Activated CD4-positive, alpha-beta T cell treated with anti-CD3 and anti-CD28 coated beads for 36 hours (primary cell): ENCODE measurements around the gene PNMA8B. TPM values are rescaled to one million over a fixed set of nuclear protein-coding genes. Genes with fewer than 3 reads are reported as not detected.

Experiments
- total RNA-seq, 2 experiments: library from RNA; stranded (reverse); gene quantifications; one replicate each; pipeline ENCODE4 v1.2.3, GENCODE V29; 2021

PNMA8B gene
- total RNA-seq, 2 experiments from 2014 or later, result 0.07 to 0.14 TPM

Other genes starting within 250 kb of the PNMA8B start
- not detected for gene HIF3A, start 198.8 kb downstream of the PNMA8B start, total RNA-seq
- gene PPP5C, start 148.8 kb downstream of the PNMA8B start, total RNA-seq, result 100 to 1,000 TPM in 1 of 2 experiments, 10 to 100 TPM in 1; 100.0 to 129 TPM
- gene CCDC8, start 82.3 kb downstream of the PNMA8B start, total RNA-seq, result not detected
- not detected for gene PNMA8C, start 66.9 kb downstream of the PNMA8B start, total RNA-seq
- gene PNMA8A, start 24.3 kb downstream of the PNMA8B start, total RNA-seq, result not detected
- gene CALM3, start 105.5 kb upstream of the PNMA8B start, total RNA-seq, result 100 to 1,000 TPM; 493 to 631 TPM
- 10 to 100 TPM; 40.1 to 41.0 TPM for gene PTGIR, start 129.2 kb upstream of the PNMA8B start, total RNA-seq
- 10 to 100 TPM; 13.8 to 17.4 TPM for gene GNG8, start 140.3 kb upstream of the PNMA8B start, total RNA-seq
- 1 to 10 TPM; 2.9 to 3.1 TPM for gene DACT3, start 165.3 kb upstream of the PNMA8B start, total RNA-seq
- 10 to 100 TPM; 76.0 to 78.3 TPM for gene PRKD2, start 221.2 kb upstream of the PNMA8B start, total RNA-seq